ENCODE results near the gene TPD52L2. TPM values are rescaled to one million over a fixed set of nuclear protein-coding genes. Genes with fewer than 3 reads are reported as not detected.

Gene TPD52L2
- total RNA-seq, 1 experiment from 2014 or later: 149 TPM

- Histone ChIP-seq H4K20me1 (ENCODE audit: insufficient read depth) (peaks cover 83% of the 10 kb centered on the region), H3K27ac (no peak overlapping the region), H3K4me1 (replicated peaks; ENCODE audit: insufficient read depth) (peaks cover 22% of the 10 kb centered on the region), H3K9me3 (ENCODE audit: insufficient read depth, low read depth) (no peaks in the 10 kb centered on the region), H3K27me3 (ENCODE audit: insufficient read depth, low read depth) (no peaks in the 10 kb centered on the region), H3K36me3 (ENCODE audit: low read depth) (peaks cover 29% of the 10 kb centered on the region), H3K4me2 (no peak overlapping the region), H3K9me2 (ENCODE audit: insufficient read depth) (no peaks in the 10 kb centered on the region), H3K79me2 (ENCODE audit: low read depth) (peaks cover 54% of the 10 kb centered on the region), H2AFZ (no peak overlapping the region), H3F3A (ENCODE audit: insufficient read depth, low read depth) (peaks cover 21% of the 10 kb centered on the region), H3K4me3 (no peak overlapping the region)
- ChIA-PET CTCF (interaction anchor here (0.5 kb wide), 1 partner anchor 21 kb away, joined by 5 read pairs; no protein-coding TSS in a partner anchor), POLR2A (ENCODE audit: unreplicated experiment) (no interaction called here)
- TF ChIP-seq, protein P1, sequence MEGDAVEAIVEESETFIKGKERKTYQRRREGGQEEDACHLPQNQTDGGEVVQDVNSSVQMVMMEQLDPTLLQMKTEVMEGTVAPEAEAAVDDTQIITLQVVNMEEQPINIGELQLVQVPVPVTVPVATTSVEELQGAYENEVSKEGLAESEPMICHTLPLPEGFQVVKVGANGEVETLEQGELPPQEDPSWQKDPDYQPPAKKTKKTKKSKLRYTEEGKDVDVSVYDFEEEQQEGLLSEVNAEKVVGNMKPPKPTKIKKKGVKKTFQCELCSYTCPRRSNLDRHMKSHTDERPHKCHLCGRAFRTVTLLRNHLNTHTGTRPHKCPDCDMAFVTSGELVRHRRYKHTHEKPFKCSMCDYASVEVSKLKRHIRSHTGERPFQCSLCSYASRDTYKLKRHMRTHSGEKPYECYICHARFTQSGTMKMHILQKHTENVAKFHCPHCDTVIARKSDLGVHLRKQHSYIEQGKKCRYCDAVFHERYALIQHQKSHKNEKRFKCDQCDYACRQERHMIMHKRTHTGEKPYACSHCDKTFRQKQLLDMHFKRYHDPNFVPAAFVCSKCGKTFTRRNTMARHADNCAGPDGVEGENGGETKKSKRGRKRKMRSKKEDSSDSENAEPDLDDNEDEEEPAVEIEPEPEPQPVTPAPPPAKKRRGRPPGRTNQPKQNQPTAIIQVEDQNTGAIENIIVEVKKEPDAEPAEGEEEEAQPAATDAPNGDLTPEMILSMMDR (conservative IDR thresholded peaks at IDR 0.05): no peak
- intact Hi-C loops (cut with micrococcal nuclease; ENCODE audit: unreplicated experiment): no loop called here
- DNase-seq: no peak
- BruUV-seq (replicated peaks): no TSS peak
Observed at GRCh38 chr20:63881451-63882226, 16.6 kb downstream of the TPD52L2 start.

DNA sequence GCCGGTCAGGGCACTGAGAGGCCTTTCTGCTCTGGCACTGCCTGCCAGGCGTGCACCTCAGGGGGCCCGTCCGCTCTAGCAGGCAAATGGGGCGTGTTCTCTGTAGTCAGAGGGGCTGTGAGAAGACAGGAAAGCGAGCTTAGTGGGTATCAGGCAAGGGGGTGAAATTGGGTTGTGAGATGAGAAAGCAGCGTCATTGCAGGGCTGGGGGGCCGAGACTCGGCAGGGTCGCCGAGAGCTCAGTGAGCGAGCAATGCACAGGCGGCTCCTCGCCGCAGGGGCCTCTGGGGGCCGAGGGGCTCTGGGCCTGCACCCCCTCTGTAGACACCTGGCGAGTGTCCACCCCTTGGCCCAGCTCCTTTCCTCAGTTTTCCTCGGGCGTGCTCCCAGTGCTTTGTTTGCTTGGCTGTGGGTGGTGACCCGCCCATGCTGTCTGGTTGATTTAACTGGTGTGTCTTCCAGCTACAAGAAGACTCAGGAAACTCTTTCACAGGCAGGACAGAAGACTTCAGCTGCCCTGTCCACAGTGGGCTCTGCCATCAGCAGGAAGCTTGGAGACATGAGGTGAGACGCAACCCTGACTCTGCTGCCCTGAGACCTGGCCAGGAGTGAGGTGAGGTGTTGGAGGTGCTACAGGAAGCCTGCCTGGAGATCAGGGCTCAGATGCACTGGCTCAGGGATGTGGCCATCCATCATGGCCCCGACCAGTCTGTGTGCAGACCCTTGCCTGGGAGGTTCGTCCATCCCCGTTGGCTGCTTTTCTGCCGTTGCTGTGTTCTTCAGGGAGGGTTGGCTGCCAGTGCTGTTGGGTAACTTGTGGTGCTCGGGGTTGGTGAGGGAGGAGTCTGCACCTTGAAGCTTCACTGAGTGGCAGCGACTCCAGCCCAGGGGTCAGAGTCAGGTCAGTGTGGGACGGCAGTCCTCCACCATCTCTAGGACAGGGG, 17.5 kb downstream of the TPD52L2 start:
- no peaks in the 10 kb centered on the region for H3K27me3 ChIP-seq (ENCODE audit: insufficient read depth, low read depth)
- no peak overlapping the region for H2AFZ ChIP-seq
- no peak for TF ChIP-seq EZH2 (IDR thresholded peaks at IDR 0.05; ENCODE audit: low read depth)
- TF ChIP-seq, protein P1 (conservative IDR thresholded peaks at IDR 0.05): no peak
- H3K79me2 ChIP-seq (ENCODE audit: low read depth): peaks cover 54% of the 10 kb centered on the region
- H4K20me1 ChIP-seq (ENCODE audit: insufficient read depth): peaks cover 80% of the 10 kb centered on the region
- H3K4me3 ChIP-seq: no peak overlapping the region
- intact Hi-C loops (cut with micrococcal nuclease; ENCODE audit: unreplicated experiment): no loop called here
- POLR2A ChIA-PET (ENCODE audit: unreplicated experiment): no interaction called here
- CTCF ChIA-PET: interaction anchor here (0.5 kb wide), 1 partner anchor 20 kb away, joined by 5 read pairs; no protein-coding TSS in a partner anchor
- H3K4me2 ChIP-seq: no peak overlapping the region
- H3F3A ChIP-seq (ENCODE audit: insufficient read depth, low read depth): peaks cover 26% of the 10 kb centered on the region
- BruUV-seq (replicated peaks): no TSS peak
- H3K9me2 ChIP-seq (ENCODE audit: insufficient read depth): no peaks in the 10 kb centered on the region
- H3K4me1 ChIP-seq (replicated peaks; ENCODE audit: insufficient read depth): peaks cover 28% of the 10 kb centered on the region
- no peak for DNase-seq
- H3K9me3 ChIP-seq (ENCODE audit: insufficient read depth, low read depth): no peaks in the 10 kb centered on the region
- H3K27ac ChIP-seq: no peak overlapping the region
- peaks cover 31% of the 10 kb centered on the region for H3K36me3 ChIP-seq (ENCODE audit: low read depth)

DNA sequence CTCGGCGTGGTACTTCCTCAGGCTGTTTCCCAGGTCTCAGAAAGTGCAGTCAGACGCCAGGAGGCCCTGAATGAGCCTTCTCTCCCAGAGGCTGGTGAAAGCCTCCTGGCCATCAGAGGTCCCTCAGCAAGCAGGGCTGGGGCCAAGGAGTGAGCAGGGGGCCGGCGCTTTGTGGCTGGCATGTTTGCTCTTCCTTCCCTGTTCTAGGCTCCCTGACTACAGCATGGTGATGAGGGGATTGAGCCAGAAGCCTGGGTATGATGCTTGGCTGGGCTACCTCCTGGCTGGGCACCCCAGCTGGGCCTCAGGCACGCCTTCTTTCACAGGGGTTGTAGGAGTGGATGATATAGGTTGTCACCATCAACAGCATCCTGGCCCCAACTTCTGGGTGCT, 18.1 kb downstream of the TPD52L2 start:
- no peaks in the 10 kb centered on the region for H3K9me2 ChIP-seq (ENCODE audit: insufficient read depth)
- no peak for DNase-seq
- H3K4me2 ChIP-seq: no peak overlapping the region
- H3K36me3 ChIP-seq (ENCODE audit: low read depth): peaks cover 35% of the 10 kb centered on the region
- ChIA-PET CTCF (no interaction called here), POLR2A (ENCODE audit: unreplicated experiment) (no interaction called here)
- peaks cover 54% of the 10 kb centered on the region for H3K79me2 ChIP-seq (ENCODE audit: low read depth)
- no peaks in the 10 kb centered on the region for H3K9me3 ChIP-seq (ENCODE audit: insufficient read depth, low read depth)
- peaks cover 33% of the 10 kb centered on the region for H3F3A ChIP-seq (ENCODE audit: insufficient read depth, low read depth)
- H3K4me1 ChIP-seq (replicated peaks; ENCODE audit: insufficient read depth): peaks cover 35% of the 10 kb centered on the region
- BruUV-seq (replicated peaks): no TSS peak
- H3K27me3 ChIP-seq (ENCODE audit: insufficient read depth, low read depth): no peaks in the 10 kb centered on the region
- peaks cover 73% of the 10 kb centered on the region for H4K20me1 ChIP-seq (ENCODE audit: insufficient read depth)
- H2AFZ ChIP-seq: no peak overlapping the region
- H3K4me3 ChIP-seq: no peak overlapping the region
- no peak overlapping the region for H3K27ac ChIP-seq
- intact Hi-C loops (cut with micrococcal nuclease; ENCODE audit: unreplicated experiment): no loop called here
- TF ChIP-seq, protein P1 (conservative IDR thresholded peaks at IDR 0.05): no peak
- no peak for TF ChIP-seq EZH2 (IDR thresholded peaks at IDR 0.05; ENCODE audit: low read depth)
